Measurements from ENCODE around the gene HPN. TPM values are rescaled to one million over a fixed set of nuclear protein-coding genes. Genes with fewer than 3 reads are reported as not detected.
A peak's percentile ranks its signal among the peaks of the same experiment; 100 is the strongest.

The HPN gene
- total RNA-seq, 1 experiment from 2014 or later: 10.6 TPM

- Histone ChIP-seq H2BK120ac (ENCODE audit: low read depth, low read length, poor library complexity, severe bottlenecking) (no peak overlapping the region), H3K9me3 (ENCODE audit: control insufficient read depth, low read depth, low read length) (no peaks in the 10 kb centered on the region)
Observed at GRCh38 chr19:35044317-35045117, 3.0 kb downstream of the HPN start.

More at GRCh38 chr19:35044317-35045117, 3.0 kb downstream of the HPN start:
- peak; percentile 99 for TF ChIP-seq CTCF (conservative IDR thresholded peaks at IDR 0.05)
- Histone ChIP-seq H3K4ac (ENCODE audit: low read depth, low read length) (no peak overlapping the region), H2BK12ac (ENCODE audit: insufficient read length, low read depth, low read length) (no peak overlapping the region), H3K9ac (ENCODE audit: extremely low read depth, insufficient read length, low read length) (no peak overlapping the region), H3K23ac (ENCODE audit: insufficient read length, low read depth, low read length) (no peak overlapping the region), H3K23me2 (ENCODE audit: insufficient read length, low read depth, low read length, poor library complexity, severe bottlenecking) (peaks cover 10% of the 10 kb centered on the region), H3K56ac (ENCODE audit: insufficient read length, low read depth, low read length) (no peak overlapping the region), H4K5ac (ENCODE audit: insufficient read length, low read depth, low read length) (no peak overlapping the region), H3K79me2 (ENCODE audit: insufficient read depth, low read length) (no peaks in the 10 kb centered on the region), H3K27ac (ENCODE audit: insufficient read length, low read depth, low read length) (no peak overlapping the region), H2AFZ (ENCODE audit: low read length) (no peak overlapping the region), H2BK20ac (ENCODE audit: low read depth, low read length, poor library complexity, severe bottlenecking) (no peak overlapping the region), H4K91ac (ENCODE audit: insufficient read length, low read depth, low read length) (no peak overlapping the region), H4K8ac (replicated peaks; ENCODE audit: insufficient read length, low read depth, low read length) (no peak overlapping the region), H2AK5ac (ENCODE audit: insufficient read length, low read length) (no peak overlapping the region), H3K4me2 (ENCODE audit: insufficient read depth, insufficient read length, low read length) (no peak overlapping the region), H3K4me1 (ENCODE audit: insufficient read depth, low read length) (peaks cover 5% of the 10 kb centered on the region; the same call in 1 of the 2 replicates), H4K20me1 (ENCODE audit: control insufficient read depth, insufficient read depth, insufficient read length) (peaks cover 4% of the 10 kb centered on the region), H3K79me1 (ENCODE audit: insufficient read depth, low read depth, low read length, poor library complexity, severe bottlenecking) (no peaks in the 10 kb centered on the region), H2BK5ac (ENCODE audit: insufficient read length, low read length) (no peak overlapping the region), H3K18ac (ENCODE audit: insufficient read length, low read depth, low read length) (no peak overlapping the region), H3K14ac (ENCODE audit: insufficient read depth, low read length) (no peak overlapping the region), H2BK15ac (ENCODE audit: low read depth, low read length) (no peak overlapping the region), H3K27me3 (ENCODE audit: insufficient read depth, low read length) (no peaks in the 10 kb centered on the region), H3T11ph (ENCODE audit: low read length) (no peak overlapping the region)
- Mint-ChIP-seq H3K27ac (peak overlapping the region in 1 of 3 experiments; percentile 65; a peak in 3 of 7 replicates), H3K36me3 (ENCODE audit: insufficient read depth in 1 of 3, low read depth in 3 of 3) (no peaks in the 10 kb centered on the region; a peak in 3 of 7 replicates), H3K9me3 (no peaks in the 10 kb centered on the region), H3K4me3 (peak overlapping the region in 1 of 2 experiments; percentile 3; a peak in 1 of 5 replicates), H3K27me3 (ENCODE audit: low read depth) (peaks cover 2% of the 10 kb centered on the region), H3K4me1 (peaks cover 42 to 51% of the 10 kb centered on the region in 2 experiments)
- whole genome bisulfite sequencing (ENCODE audit: extremely low coverage, insufficient read length, low lambda C conversion rate): no CpG with 5 or more reads among the region's 9 CpGs
- peak; percentile 75 for DNase-seq

All from H9 (cell line).